Smooth muscle cell (in vitro differentiated cells): ENCODE measurements around the gene UPF3A. TPM values are rescaled to one million over a fixed set of nuclear protein-coding genes. Genes with fewer than 3 reads are reported as not detected.

Experiments
- DNase-seq: peaks from one replicate; lab custom pipeline; 2025; ENCODE audit not compliant: unreplicated experiment; lab: John Stamatoyannopoulos, UW
- H2AFZ ChIP-seq: fragments of 200-600 bp; sonication (generic); 2 replicates; pipeline ENCODE4 v1.6.0; 2016; ENCODE audit warnings: antibody characterized with exemption, low read depth, mild to moderate bottlenecking
- H3F3A ChIP-seq: fragments of 200-600 bp; sonication (generic); 2 replicates; pipeline ENCODE4 v1.6.0; 2017; ENCODE audit warnings: antibody characterized with exemption, low read depth
- H3K27ac ChIP-seq: fragments of 200-600 bp; sonication (generic); 2 replicates; pipeline ENCODE4 v1.5.1; 2016; ENCODE audit warnings: low read depth, mild to moderate bottlenecking
- H3K27me3 ChIP-seq: fragments of 200-600 bp; sonication (generic); 2 replicates; pipeline ENCODE4 v1.6.1; 2016; ENCODE audit warnings: low read depth, mild to moderate bottlenecking
- H3K36me3 ChIP-seq: fragments of 200-600 bp; sonication (generic); 2 replicates; pipeline ENCODE4 v1.5.1; 2016; ENCODE audit warnings: low read depth
- H3K4me1 ChIP-seq: fragments of 200-600 bp; sonication (generic); 2 replicates; pipeline ENCODE4 v1.5.1; 2016; ENCODE audit warnings: low read depth
- H3K4me2 ChIP-seq: fragments of 200-600 bp; sonication (generic); 2 replicates; pipeline ENCODE4 v1.6.0; 2016; ENCODE audit warnings: mild to moderate bottlenecking
- H3K4me3 ChIP-seq: fragments of 200-600 bp; sonication (generic); 2 replicates; pipeline ENCODE4 v1.5.1; 2016; ENCODE audit warnings: mild to moderate bottlenecking
- H3K79me2 ChIP-seq: fragments of 200-600 bp; sonication (generic); 2 replicates; pipeline ENCODE4 v1.6.0; 2016; ENCODE audit warnings: low read depth, mild to moderate bottlenecking
- H3K9ac ChIP-seq: fragments of 200-600 bp; sonication (generic); 2 replicates; pipeline ENCODE4 v1.6.0; 2016; ENCODE audit warnings: low read depth
- H3K9me3 ChIP-seq: fragments of 200-600 bp; sonication (generic); replicated peaks from 2 replicates; pipeline ENCODE4 v1.5.1; 2016; ENCODE audit warnings: low read depth
- H4K20me1 ChIP-seq: fragments of 200-600 bp; sonication (generic); 2 replicates; pipeline ENCODE4 v1.6.0; 2016; ENCODE audit warnings: low read depth
- CTCF ChIP-seq: fragments of 200-600 bp; sonication (generic); IDR thresholded peaks from 2 replicates; pipeline ENCODE4 v1.5.1; 2017; ENCODE audit warnings: borderline replicate concordance, mild to moderate bottlenecking, antibody characterized with exemption; ENCODE audit not compliant: insufficient read depth, poor library complexity, severe bottlenecking
- WGBS: methylation state at CpG from one replicate; pipeline ENCODE4 v1.1.7; 2016; ENCODE audit warnings: low lambda C conversion rate; 5-methylcytosine and 5-hydroxymethylcytosine counted together
- polyA plus RNA-seq: library from polyadenylated mRNA; unstranded; fragments of >200 nt; fragmentation: Nextera tagmentation; extraction: Ambion mirVana; gene quantifications from 2 replicates; pipeline ENCODE4 v1.2.1, GENCODE V29; 2016
- total RNA-seq: library from RNA; depleted of rRNA; stranded (reverse); fragments of >200 nt; gene quantifications from 2 replicates; pipeline ENCODE4 v1.2.3, GENCODE V29; 2014

UPF3A gene
- total and polyA plus RNA-seq, 2 experiments from 2014 or later = 22.4 to 34.1 TPM

GRCh38 chr13:114264886-114265611 lies 16.4 kb upstream of the UPF3A start:
- H3K9me3 ChIP-seq = no peaks in the 10 kb centered on the region
- H3K4me1 ChIP-seq = no peaks in the 10 kb centered on the region
- H3K79me2 ChIP-seq = no peaks in the 10 kb centered on the region
- H4K20me1 ChIP-seq = no peaks in the 10 kb centered on the region
- H3F3A ChIP-seq = no peaks in the 10 kb centered on the region
- H2AFZ ChIP-seq = no peak overlapping the region
- peaks cover 48% of the 10 kb centered on the region for H3K36me3 ChIP-seq
- no peak overlapping the region for H3K4me2 ChIP-seq
- H3K4me3 ChIP-seq = no peak overlapping the region
- no peaks in the 10 kb centered on the region for H3K27me3 ChIP-seq
- TF ChIP-seq CTCF = no peak
- H3K9ac ChIP-seq = no peak overlapping the region
- DNase-seq = no peak
- WGBS = 96% methylated on average over 8 of the region's 8 CpGs
- no peak overlapping the region for H3K27ac ChIP-seq

GRCh38 chr13:114266241-114266640 lies 15.2 kb upstream of the UPF3A start:
- no peak overlapping the region for H2AFZ ChIP-seq
- peaks cover 42% of the 10 kb centered on the region for H3K36me3 ChIP-seq
- no peaks in the 10 kb centered on the region for H3K9me3 ChIP-seq
- H3K27me3 ChIP-seq = no peaks in the 10 kb centered on the region
- TF ChIP-seq CTCF = no peak
- no peaks in the 10 kb centered on the region for H3F3A ChIP-seq
- no peak overlapping the region for H3K4me2 ChIP-seq
- H3K27ac ChIP-seq = no peak overlapping the region
- WGBS = 96% methylated on average over 5 of the region's 5 CpGs
- DNase-seq = no peak
- no peaks in the 10 kb centered on the region for H3K79me2 ChIP-seq
- no peak overlapping the region for H3K4me3 ChIP-seq
- no peaks in the 10 kb centered on the region for H4K20me1 ChIP-seq
- no peak overlapping the region for H3K9ac ChIP-seq
- H3K4me1 ChIP-seq = no peaks in the 10 kb centered on the region

GRCh38 chr13:114268344-114269280 lies 12.8 kb upstream of the UPF3A start:
- Histone ChIP-seq H3K79me2 (no peaks in the 10 kb centered on the region), H3K9ac (no peak overlapping the region), H3K36me3 (peaks cover 30% of the 10 kb centered on the region), H3K4me2 (no peak overlapping the region), H3K9me3 (no peaks in the 10 kb centered on the region), H3K27ac (no peak overlapping the region), H2AFZ (no peak overlapping the region), H3K4me1 (no peaks in the 10 kb centered on the region), H3K27me3 (no peaks in the 10 kb centered on the region), H4K20me1 (no peaks in the 10 kb centered on the region), H3F3A (no peaks in the 10 kb centered on the region), H3K4me3 (no peak overlapping the region)
- no peak for TF ChIP-seq CTCF
- 92% methylated on average over 6 of the region's 6 CpGs for WGBS
- no peak for DNase-seq
